Activated T-helper 9 cell treated with anti-CD3 and anti-CD28 coated beads, Interleukin-2, amount 50 U/mL, for 16 hours (primary cell): ENCODE results near the gene LLCFC1.
"Not testable (repeated sequence)": the region's sequence is repeated elsewhere in the genome, so short reads cannot be mapped to it uniquely, and the experiment has no call there.

Experiments used
- DNase-seq: peaks from one replicate; pipeline ENCODE4 v3.0.0-alpha.2; 2020; ENCODE audit warnings: low read depth

The LLCFC1 gene

DNA sequence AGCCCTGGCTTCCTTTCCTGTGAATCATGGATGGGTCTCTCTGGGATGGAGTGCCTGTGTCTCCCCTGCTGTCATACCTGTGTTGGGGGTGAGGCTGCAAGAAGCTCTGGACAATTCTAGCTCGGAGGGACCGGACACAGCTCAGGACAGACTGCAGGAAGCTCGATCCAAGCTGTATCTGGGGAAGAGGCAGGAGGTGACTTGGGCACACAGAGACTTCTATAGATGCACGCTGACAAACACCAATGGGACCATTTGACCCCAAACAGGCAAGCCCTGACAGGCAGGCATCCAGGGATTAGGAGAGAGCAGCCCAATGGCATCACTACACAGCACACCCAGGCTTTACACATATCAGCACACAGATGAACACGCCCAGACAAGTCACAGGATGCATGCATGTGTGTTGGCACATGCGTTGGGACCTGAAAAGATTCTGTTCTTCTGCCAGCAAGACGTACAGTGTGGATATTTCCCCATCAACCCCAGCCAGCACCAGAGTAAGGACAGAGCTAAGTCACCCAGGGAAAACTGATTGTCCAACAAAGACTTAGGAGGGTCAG lies 4.5 kb downstream of the LLCFC1 start:
- no peak for DNase-seq

- DNase-seq, result no peak
Measured at GRCh38 chr7:142945001-142945400, 5.7 kb downstream of the LLCFC1 start.

DNA sequence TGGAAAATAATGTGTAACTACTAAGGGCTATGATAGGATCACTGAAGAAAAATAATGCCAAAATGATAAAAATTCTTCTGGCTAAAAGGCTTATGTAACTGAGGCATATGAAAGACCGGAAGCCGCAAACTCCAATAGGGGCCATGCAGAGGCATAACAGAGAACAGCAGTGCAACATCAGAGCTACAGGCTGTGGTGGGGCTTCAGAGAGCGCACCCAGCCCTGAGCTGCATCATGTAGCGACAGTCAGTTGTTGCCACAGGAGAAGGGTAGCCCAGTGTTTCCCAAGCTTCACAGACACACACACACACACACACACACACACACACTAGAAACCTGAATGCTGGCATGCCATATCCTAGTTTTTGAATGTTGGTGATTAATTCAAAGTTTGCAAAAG lies 9.3 kb downstream of the LLCFC1 start:
- no peak for DNase-seq

GRCh38 chr7:142950235-142950634 lies 11.0 kb downstream of the LLCFC1 start:
- DNase-seq, result no peak

DNA sequence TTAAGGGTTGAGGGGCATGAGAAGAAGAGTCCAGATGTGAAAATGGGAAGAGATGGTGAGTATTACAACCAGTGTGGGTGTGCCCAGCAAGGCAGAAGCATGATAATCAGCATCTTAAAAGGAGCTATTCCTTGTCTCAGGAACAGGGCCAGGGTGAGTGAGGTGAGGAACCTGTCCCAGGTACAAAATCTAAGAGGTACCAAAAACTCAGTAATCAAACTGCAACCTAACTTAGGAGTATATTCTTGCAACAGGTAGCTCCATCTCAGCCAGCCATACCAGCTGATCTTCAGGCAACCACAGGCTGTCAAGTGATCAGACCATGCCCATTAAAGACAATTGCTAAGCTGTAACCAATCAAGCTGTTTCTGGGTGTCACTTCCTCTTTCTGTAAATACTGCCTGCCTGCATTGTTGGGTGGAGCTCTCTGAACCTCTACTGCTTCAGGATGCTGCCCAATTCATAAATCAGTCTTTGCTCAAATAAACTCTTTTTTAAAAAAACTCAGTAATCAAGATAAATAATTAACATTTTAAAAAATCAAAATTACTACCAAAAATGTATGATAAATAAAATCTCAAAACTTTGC lies 15.5 kb downstream of the LLCFC1 start:
- no peak for DNase-seq

DNA sequence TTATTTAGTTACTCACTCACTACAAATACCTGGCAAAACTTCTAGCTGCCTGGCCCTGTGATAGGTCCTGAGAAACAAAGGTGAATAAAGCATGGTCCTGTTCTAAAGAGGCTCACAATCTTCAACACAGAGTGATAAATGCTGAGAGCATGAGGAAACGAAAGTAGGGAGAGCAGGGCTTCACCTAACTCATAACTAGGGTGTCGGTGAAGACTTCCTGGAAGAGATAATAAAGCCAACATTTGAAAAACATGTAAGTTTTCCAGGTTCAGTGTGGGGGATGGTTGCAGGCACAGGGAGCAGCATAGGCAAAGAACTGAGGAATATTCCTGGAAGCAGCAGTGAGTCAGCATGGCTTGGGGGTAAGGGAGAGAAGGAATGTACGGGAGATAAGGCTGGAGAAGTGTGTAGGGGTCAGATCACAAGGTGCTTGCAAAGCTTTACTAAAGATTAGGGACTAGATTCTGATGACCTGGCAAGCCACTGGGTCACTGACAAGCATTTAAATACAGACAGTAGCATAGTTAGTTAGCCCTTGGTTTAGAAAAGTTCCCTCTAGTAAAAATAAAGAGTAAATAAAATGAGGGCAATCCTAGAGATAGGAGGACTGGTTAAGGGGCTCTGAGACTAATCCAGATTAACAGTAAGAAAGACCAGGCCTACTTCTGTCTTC lies 17.8 kb downstream of the LLCFC1 start:
- no peak for DNase-seq

DNA sequence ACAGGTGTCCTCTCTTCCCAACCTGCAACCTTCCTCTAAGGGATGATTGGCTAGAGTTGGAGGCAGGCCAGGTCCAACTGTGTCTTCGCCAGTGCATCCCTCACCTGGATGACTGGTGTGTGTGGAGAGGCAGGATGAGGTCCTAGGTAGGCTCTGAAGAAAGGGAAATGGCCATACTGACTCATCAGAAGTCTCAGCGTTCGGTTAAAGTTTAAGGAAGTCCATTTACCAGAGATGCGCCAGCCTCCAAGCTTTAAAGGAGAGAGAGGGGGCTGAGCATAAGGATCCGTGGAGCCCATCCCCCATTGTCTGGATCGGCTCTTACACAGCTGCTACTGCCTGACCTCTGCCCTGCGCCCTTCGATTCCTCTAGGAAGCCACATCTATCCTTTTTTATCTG lies 18.4 kb downstream of the LLCFC1 start:
- DNase-seq, result no peak

DNA sequence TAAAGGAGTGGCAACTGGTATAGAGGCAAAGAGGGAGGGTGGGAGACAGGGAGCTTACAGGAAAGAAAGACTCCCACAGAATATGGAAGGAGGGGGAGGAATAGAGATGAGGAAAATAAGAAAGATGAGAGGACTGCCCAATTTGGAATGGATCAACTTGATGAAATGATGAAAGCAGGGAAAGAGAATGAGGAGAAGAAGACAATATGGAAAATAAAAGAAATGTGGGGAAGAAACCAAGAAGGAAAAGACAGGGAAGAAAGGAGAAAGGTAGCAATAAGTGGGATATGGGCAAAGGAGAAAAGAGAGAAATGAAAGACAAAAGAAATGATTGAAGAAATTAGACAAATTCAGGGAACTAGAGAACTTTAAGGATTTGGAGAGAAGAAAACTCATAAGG lies 19.9 kb downstream of the LLCFC1 start:
- no peak for DNase-seq

GRCh38 chr7:142960955-142961512 lies 21.8 kb downstream of the LLCFC1 start:
- DNase-seq, result no peak

GRCh38 chr7:142961595-142961972 lies 22.3 kb downstream of the LLCFC1 start:
- DNase-seq, result no peak

DNA sequence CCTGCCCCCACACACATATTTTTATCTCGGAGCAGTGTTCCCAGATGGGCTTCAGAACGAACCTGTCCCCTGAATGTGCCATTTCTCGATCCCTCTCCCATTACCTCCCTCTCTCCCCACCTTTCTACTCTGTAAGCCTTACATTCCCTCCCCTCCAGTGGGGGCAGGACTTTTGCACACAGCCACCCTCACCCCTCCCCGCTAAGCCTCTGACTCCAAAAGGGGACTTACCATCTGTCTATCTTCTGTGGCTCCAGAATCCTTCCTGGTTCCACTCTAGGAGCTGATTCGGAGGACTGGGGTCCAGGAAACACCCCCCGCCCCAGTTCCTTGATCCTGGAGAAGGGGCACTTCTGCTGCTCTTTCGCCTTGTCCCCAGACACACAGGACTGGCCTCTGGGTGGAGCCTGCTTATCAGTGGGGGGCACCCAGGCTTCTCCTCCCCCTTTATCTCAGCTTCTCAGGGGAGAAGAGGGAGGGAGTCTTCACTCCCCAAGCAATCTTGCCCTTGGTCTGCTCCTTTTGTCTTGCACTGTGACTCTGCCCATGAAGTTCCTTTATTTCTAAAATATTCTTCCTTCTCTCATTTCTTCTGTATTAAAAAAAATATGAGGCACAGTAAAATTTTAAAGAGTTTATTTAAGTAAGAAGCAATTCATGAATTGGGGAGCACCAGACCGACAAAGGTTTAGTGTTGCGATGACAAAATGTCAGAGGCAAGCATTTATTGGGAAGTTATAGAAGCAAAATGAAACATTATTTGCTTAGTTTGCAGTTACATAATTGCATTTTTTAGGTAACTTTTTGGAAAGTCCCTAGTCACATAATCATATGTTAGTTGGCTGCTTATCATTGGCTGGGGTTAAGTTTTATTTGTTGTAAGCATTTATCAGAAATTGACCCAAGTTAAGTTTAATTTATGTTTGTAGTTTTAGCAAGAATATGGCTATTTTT lies 23.0 kb downstream of the LLCFC1 start, which contains the start of gene KEL:
KEL (minus strand) TSS at position 391 of the 954 bp plus-strand sequence; CDS start at position 234, 157 bp downstream.
- DNase-seq, result no peak

DNA sequence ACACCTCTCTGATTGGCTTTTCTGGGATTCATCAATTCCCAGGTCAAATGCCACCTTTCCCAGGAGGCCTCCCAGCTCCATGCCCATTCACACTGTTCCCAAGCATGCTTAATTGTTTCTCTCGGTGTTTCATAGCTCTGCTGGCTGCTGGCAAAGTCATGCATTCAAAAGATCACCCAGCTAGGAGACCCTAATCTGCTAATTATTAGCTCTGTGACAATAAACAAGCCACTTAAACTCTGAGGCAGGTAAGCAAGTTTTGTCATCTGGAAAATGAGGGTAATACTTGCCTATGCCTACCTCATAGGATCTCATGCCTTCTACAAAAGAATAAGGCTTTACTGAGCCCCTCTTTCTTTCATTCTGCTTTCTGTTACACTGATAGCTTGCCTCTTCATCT lies 23.7 kb downstream of the LLCFC1 start:
- no peak for DNase-seq

GRCh38 chr7:142963993-142964392 lies 24.7 kb downstream of the LLCFC1 start:
- no peak for DNase-seq

GRCh38 chr7:142964502-142965246 lies 25.4 kb downstream of the LLCFC1 start:
- no peak for DNase-seq

DNA sequence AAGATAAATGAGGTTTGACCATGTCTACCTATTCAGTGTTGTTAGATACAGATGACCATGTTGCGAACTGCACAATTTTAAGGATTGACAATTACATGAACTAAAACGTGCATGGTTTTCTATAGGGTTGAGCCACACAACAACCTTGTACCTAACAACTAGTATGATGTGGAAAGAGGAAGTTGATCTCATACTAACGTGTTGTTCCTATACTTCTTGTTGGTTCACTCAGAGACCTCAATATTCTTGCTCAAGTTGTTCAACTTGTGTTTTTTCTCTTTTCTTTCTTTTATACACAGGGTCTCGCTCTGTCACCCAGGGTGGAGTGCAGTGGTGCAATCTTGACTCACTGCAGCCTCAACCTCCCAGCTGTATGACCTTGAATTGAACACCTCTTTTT lies 28.9 kb downstream of the LLCFC1 start:
- DNase-seq, result no peak

DNA sequence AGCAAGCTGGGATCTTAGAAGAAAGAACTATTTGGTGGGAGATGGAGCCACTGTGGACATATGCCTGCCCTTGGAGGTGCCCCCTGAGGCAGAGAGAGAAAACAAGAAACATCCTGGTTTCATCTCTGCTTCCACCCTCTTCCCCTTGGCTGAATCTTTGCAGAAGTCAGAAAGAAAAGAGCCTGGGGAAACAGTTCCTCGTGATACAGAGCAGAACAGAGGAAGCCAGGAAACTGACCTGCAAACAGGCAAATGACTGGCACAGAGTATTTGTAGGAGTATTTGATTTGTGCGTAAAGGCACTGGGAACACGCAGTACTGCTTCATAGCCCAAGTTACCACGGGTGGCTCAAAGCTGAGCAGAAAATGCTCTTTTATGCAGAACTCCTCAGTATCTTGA lies 29.9 kb downstream of the LLCFC1 start:
- no peak for DNase-seq

GRCh38 chr7:142974626-142975025 lies 35.3 kb downstream of the LLCFC1 start:
- DNase-seq, result no peak

GRCh38 chr7:142978402-142978801 lies 39.1 kb downstream of the LLCFC1 start:
- not testable (repeated sequence) for DNase-seq

- no peak for DNase-seq
Measured at GRCh38 chr7:142983825-142984224, 44.5 kb downstream of the LLCFC1 start.

GRCh38 chr7:142984297-142984696 lies 45.0 kb downstream of the LLCFC1 start:
- DNase-seq, result no peak
